IMR-90 (cell line): ENCODE results near the gene RPS15. TPM values are rescaled to one million over a fixed set of nuclear protein-coding genes. Genes with fewer than 3 reads are reported as not detected.
A peak's percentile ranks its signal among the peaks of the same experiment; 100 is the strongest.

ENCODE experiments used
- ATAC-seq: fragments of 200-7000 bp; cut with Tn5 transposase; 2 replicates; pipeline ENCODE4 v1.9.1; 2020; ENCODE audit warnings: low read depth, mild to moderate bottlenecking, moderate library complexity
- BruUV-seq: library from RNA; stranded (reverse); fragments of 400-500 nt; replicated peaks from 2 replicates; lab custom pipeline; 2021; lab: Mats Ljungman, UMichigan
- CTCF ChIA-PET: fragments of 300-600 bp; formaldehyde crosslinking; extraction: SDS; loops from one replicate; lab custom pipeline; 2021; ENCODE audit warnings: antibody characterized with exemption; lab: Yijun Ruan, JAX
- POLR2A ChIA-PET: fragments of 300-600 bp; sonication (Branson Sonifier 250); formaldehyde crosslinking; loops from one replicate; lab custom pipeline; 2022; ENCODE audit warnings: antibody characterized with exemption; ENCODE audit not compliant: unreplicated experiment; lab: Charles Lee
- DNase-seq: peaks from one replicate; pipeline ENCODE4 v3.0.0; 2013
- H2AFZ ChIP-seq: replicated peaks from 2 replicates; pipeline ENCODE3; 2013; ENCODE audit warnings: low read length, mild to moderate bottlenecking; ENCODE audit not compliant: poor library complexity
- H2AK5ac ChIP-seq: 2 replicates; pipeline ENCODE4 v1.6.1; 2013; ENCODE audit warnings: low read depth, low read length, inconsistent platforms
- H2AK9ac ChIP-seq: replicated peaks from 2 replicates; pipeline ENCODE3; 2013; ENCODE audit warnings: mild to moderate bottlenecking, low read depth, low read length, moderate library complexity; ENCODE audit not compliant: poor library complexity
- H2BK120ac ChIP-seq: 2 replicates; pipeline ENCODE4 v1.6.1; 2013; ENCODE audit warnings: low read depth, low read length, inconsistent platforms
- H2BK15ac ChIP-seq: 3 replicates; pipeline ENCODE4 v1.6.1; 2013; ENCODE audit warnings: low read depth, low read length, inconsistent platforms
- H2BK20ac ChIP-seq: 2 replicates; pipeline ENCODE4 v1.6.1; 2013; ENCODE audit warnings: low read depth, mild to moderate bottlenecking, inconsistent platforms, low read length, moderate library complexity
- H2BK5ac ChIP-seq: 2 replicates; pipeline ENCODE4 v1.6.1; 2013; ENCODE audit warnings: mild to moderate bottlenecking, low read depth, low read length, inconsistent platforms; ENCODE audit not compliant: poor library complexity, severe bottlenecking
- H3K14ac ChIP-seq: replicated peaks from 2 replicates; pipeline ENCODE4 v1.6.1; 2013; ENCODE audit warnings: low read depth, low read length, inconsistent platforms
- H3K18ac ChIP-seq: 2 replicates; pipeline ENCODE4 v1.6.1; 2013; ENCODE audit warnings: low read depth, low read length, control low read depth
- H3K23ac ChIP-seq: 2 replicates; pipeline ENCODE4 v1.6.1; 2013; ENCODE audit warnings: low read depth, low read length, inconsistent platforms
- H3K27ac ChIP-seq: 2 replicates; pipeline ENCODE4 v1.5.1; 2013; ENCODE audit warnings: mild to moderate bottlenecking, control low read depth, low read length; ENCODE audit not compliant: insufficient read depth
- H3K27me3 ChIP-seq: 2 replicates; pipeline ENCODE4 v1.6.1; 2013; ENCODE audit warnings: low read length; ENCODE audit not compliant: control insufficient read depth, insufficient read depth
- H3K36me3 ChIP-seq: 2 replicates; pipeline ENCODE4 v1.6.1; 2013; ENCODE audit warnings: low read length, mixed read lengths; ENCODE audit not compliant: control insufficient read depth, insufficient read depth
- H3K4ac ChIP-seq: 2 replicates; pipeline ENCODE4 v1.6.1; 2013; ENCODE audit warnings: low read depth, low read length, inconsistent platforms
- H3K4me1 ChIP-seq: 2 replicates; pipeline ENCODE4 v1.6.1; 2013; ENCODE audit warnings: low read length, mixed read lengths; ENCODE audit not compliant: control insufficient read depth, insufficient read depth
- H3K4me2 ChIP-seq: 2 replicates; pipeline ENCODE4 v1.6.1; 2013; ENCODE audit warnings: low read depth, mild to moderate bottlenecking, control low read depth, low read length, moderate library complexity
- H3K4me3 ChIP-seq: 2 replicates; pipeline ENCODE4 v1.5.1; 2013; ENCODE audit warnings: low read depth, mild to moderate bottlenecking, control low read depth, low read length, moderate library complexity; ENCODE audit not compliant: insufficient read depth
- H3K56ac ChIP-seq: 2 replicates; pipeline ENCODE4 v1.6.1; 2013; ENCODE audit warnings: low read length, inconsistent platforms; ENCODE audit not compliant: insufficient read depth; ENCODE audit errors: extremely low read depth
- H3K79me1 ChIP-seq, 2 experiments: 2 replicates each; pipeline ENCODE4 v1.6.1; 2013; ENCODE audit warnings: low read length in 2 of 2, inconsistent platforms in 1 of 2, low read depth in 1 of 2
- H3K9ac ChIP-seq: 2 replicates; pipeline ENCODE4 v1.6.1; 2013; ENCODE audit warnings: low read depth, low read length, control low read depth
- H3K9me1 ChIP-seq: 2 replicates; pipeline ENCODE4 v1.6.1; 2013; ENCODE audit warnings: low read length, inconsistent platforms; ENCODE audit not compliant: insufficient read depth
- H3K9me3 ChIP-seq: 2 replicates; pipeline ENCODE4 v1.6.1; 2013; ENCODE audit warnings: low read length; ENCODE audit not compliant: control insufficient read depth, insufficient read depth
- H4K20me1 ChIP-seq: 2 replicates; pipeline ENCODE4 v1.6.1; 2013; ENCODE audit warnings: low read length, inconsistent platforms; ENCODE audit not compliant: insufficient read depth
- H4K5ac ChIP-seq: 2 replicates; pipeline ENCODE4 v1.6.1; 2013; ENCODE audit warnings: mild to moderate bottlenecking, low read depth, low read length, control low read depth
- H4K8ac ChIP-seq, 2 experiments: 2 replicates each; pipeline ENCODE4 v1.6.1; 2013; ENCODE audit warnings: low read depth in 2 of 2, low read length in 2 of 2, control low read depth in 1 of 2, inconsistent platforms in 1 of 2
- H4K91ac ChIP-seq: 2 replicates; pipeline ENCODE4 v1.6.1; 2013; ENCODE audit warnings: low read depth, low read length, inconsistent platforms; ENCODE audit not compliant: insufficient read depth
- CHD1 ChIP-seq: IDR thresholded peaks from 2 replicates; pipeline ENCODE4 v1.6.1; 2012; ENCODE audit warnings: low read depth, low read length, improper control_type of control experiment
- FOS ChIP-seq: fragments of 150-350 bp; IDR thresholded peaks from 2 replicates; pipeline ENCODE4 v1.6.1; 2016; ENCODE audit warnings: low read depth, low read length
- MAFK ChIP-seq: IDR thresholded peaks from 2 replicates; pipeline ENCODE4 v1.6.1; 2012; ENCODE audit warnings: low read depth, low read length, improper control_type of control experiment
- NFE2L2 ChIP-seq: fragments of 150-350 bp; IDR thresholded peaks from 2 replicates; pipeline ENCODE4 v1.6.1; 2016; ENCODE audit warnings: low read depth, mild to moderate bottlenecking, low read length
- RAD21 ChIP-seq: IDR thresholded peaks from 2 replicates; pipeline ENCODE4 v1.6.1; 2012; ENCODE audit warnings: low read length, improper control_type of control experiment
- RCOR1 ChIP-seq: IDR thresholded peaks from 2 replicates; pipeline ENCODE4 v1.6.1; 2012; ENCODE audit warnings: mild to moderate bottlenecking, low read length, improper control_type of control experiment; ENCODE audit not compliant: insufficient replicate concordance
- RFX5 ChIP-seq: IDR thresholded peaks from 2 replicates; pipeline ENCODE4 v1.8.0; 2012; ENCODE audit warnings: low read depth, mild to moderate bottlenecking, low read length, moderate library complexity
- SMC3 ChIP-seq: fragments of 150-350 bp; IDR thresholded peaks from 2 replicates; pipeline ENCODE4 v1.6.1; 2016; ENCODE audit warnings: low read depth, mild to moderate bottlenecking, antibody characterized with exemption, low read length, moderate library complexity
- USF2 ChIP-seq: fragments of 150-350 bp; IDR thresholded peaks from 2 replicates; pipeline ENCODE4 v1.6.1; 2017; ENCODE audit warnings: mild to moderate bottlenecking, antibody characterized with exemption, low read length, low read depth
- WGBS, 2 experiments: methylation state at CpG; one replicate each; pipeline versions ENCODE4 v1.1.5 to v1.1.7; 2013; ENCODE audit warnings: missing lambda C conversion rate in 2 of 2; ENCODE audit not compliant: insufficient read length in 1 of 2; ENCODE audit errors: extremely low coverage in 2 of 2; 5-methylcytosine and 5-hydroxymethylcytosine counted together
- dilution Hi-C: fragments of 300-500 bp; cut with HindIII; formaldehyde crosslinking; loops from one replicate; pipeline ENCODE4 v1.14.3; 2018; ENCODE audit warnings: low sequenced_read_pairs; ENCODE audit not compliant: unreplicated experiment
- in situ Hi-C: fragments of 300-500 bp; cut with MboI; formaldehyde crosslinking; loops from 3 replicates; pipeline ENCODE4 v1.14.3; 2019; ENCODE audit warnings: low sequenced_read_pairs, inconsistent platforms, mixed read lengths
- intact Hi-C: fragments of 100-400 bp; cut with micrococcal nuclease; formaldehyde crosslinking; loops from 2 replicates; pipeline ENCODE4 v1.10.0; 2022
- polyA plus RNA-seq, 3 experiments: library from polyadenylated mRNA; depleted of rRNA; stranded (reverse); fragments of >200 nt; gene quantifications; 2 replicates each; pipeline ENCODE4 v1.2.3, GENCODE V29; 2012; ENCODE audit warnings: low replicate concordance in 1 of 3
- total RNA-seq: library from RNA; depleted of rRNA; stranded (reverse); fragments of >200 nt; gene quantifications from 2 replicates; pipeline ENCODE4 v1.2.3, GENCODE V29; 2012
- TF ChIP-seq, protein P1 (sequence below): fragments of 150-350 bp; IDR thresholded peaks from 2 replicates; pipeline ENCODE4 v1.6.1; 2016; ENCODE audit warnings: low read depth, mild to moderate bottlenecking, low read length, moderate library complexity, borderline replicate concordance

Gene RPS15
- total and polyA plus RNA-seq, 2 of the 4 experiments (the other 2 are of a cell fraction), result 1,179 to 1,855 TPM

DNA sequence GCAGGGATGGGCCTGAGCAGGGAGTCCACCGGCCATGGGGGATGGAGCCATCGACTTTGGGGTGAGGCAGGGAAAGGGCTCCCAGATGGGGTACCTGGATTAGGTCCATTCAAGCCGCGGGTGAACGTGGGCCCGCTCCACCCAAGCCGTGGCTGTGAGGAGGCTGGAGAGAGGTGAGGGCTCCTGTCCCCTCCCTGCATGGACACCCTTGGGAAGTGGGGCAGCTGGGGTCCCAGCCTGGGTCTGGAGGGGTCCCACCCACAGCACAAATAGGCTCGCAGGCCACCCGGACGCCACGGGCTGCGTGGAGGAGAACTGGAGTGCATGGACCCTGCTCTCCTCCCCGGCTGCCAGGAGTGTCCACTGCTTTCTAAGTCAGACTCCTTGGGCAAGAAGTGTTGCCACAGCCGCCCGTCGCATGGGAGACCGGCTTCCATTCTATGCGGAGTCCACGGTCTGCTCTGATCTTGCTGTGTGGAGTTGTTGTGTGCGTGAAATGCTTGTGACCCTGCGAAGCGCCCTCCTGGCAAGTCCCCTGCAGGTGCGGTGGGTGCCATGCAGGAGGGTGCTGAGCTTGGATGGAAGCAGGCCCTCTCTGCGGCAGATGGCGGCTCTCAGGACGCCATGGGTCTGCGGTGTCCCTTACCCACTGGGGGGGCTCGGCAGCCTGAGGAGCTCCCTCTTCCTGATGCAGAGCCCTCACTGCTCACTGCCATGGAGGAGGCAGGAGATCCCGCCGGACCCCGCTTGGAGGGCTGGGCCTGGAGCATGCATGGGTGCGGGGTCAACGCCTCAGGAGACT is 28.8 kb upstream of the RPS15 start:
- peak overlapping the region; percentile 99 for H2AK9ac ChIP-seq
- H3K23ac ChIP-seq, result peak overlapping the region; percentile 82
- H4K91ac ChIP-seq, result 0 out of 2 replicates have a peak overlapping the region, but pooled peaks have one; percentile 46
- H3K27me3 ChIP-seq, result no peaks in the 10 kb centered on the region
- peaks cover 24% of the 10 kb centered on the region for H3K4me1 ChIP-seq
- peaks cover 16% of the 10 kb centered on the region; the same call in 1 of the 2 replicates for H3K36me3 ChIP-seq
- peaks cover 8% of the 10 kb centered on the region for H3K9me1 ChIP-seq
- H4K20me1 ChIP-seq, result peaks cover 64% of the 10 kb centered on the region
- H3K56ac ChIP-seq, result peak overlapping the region; percentile 46; the same call in 1 of the 2 replicates
- H3K4me3 ChIP-seq, result peak overlapping the region; percentile 85
- TF ChIP-seq CHD1 (no peak), FOS (no peak), RAD21 (no peak), SMC3 (no peak), USF2 (no peak), MAFK (no peak), RFX5 (no peak), RCOR1 (no peak), NFE2L2 (no peak)
- TF ChIP-seq, protein P1, sequence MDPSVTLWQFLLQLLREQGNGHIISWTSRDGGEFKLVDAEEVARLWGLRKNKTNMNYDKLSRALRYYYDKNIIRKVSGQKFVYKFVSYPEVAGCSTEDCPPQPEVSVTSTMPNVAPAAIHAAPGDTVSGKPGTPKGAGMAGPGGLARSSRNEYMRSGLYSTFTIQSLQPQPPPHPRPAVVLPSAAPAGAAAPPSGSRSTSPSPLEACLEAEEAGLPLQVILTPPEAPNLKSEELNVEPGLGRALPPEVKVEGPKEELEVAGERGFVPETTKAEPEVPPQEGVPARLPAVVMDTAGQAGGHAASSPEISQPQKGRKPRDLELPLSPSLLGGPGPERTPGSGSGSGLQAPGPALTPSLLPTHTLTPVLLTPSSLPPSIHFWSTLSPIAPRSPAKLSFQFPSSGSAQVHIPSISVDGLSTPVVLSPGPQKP, result no peak
- ATAC-seq (no peak), DNase-seq (no peak)
- no peak overlapping the region for H4K5ac ChIP-seq
- peak overlapping the region; percentile 81 for H3K27ac ChIP-seq
- peak overlapping the region; percentile 69 for H3K9ac ChIP-seq
- ChIA-PET CTCF (no interaction called here), POLR2A (no interaction called here)
- dilution Hi-C loops, result no loop called here
- H3K9me3 ChIP-seq, result no peaks in the 10 kb centered on the region
- H3K79me1 ChIP-seq, result peaks cover 0 to 39% of the 10 kb centered on the region in 2 experiments; a peak in 2 of 4 replicates
- no peak overlapping the region for H3K18ac ChIP-seq
- WGBS, 2 experiments, result 77% methylated on average over 22 of the region's 33 CpGs; no CpG with 5 or more reads in 1 of the 2 experiments
- no TSS peak for BruUV-seq
- H4K8ac ChIP-seq, result no peak overlapping the region; a peak in 1 of 4 replicates
- no peak overlapping the region for H2BK15ac ChIP-seq
- no peak overlapping the region for H2BK20ac ChIP-seq
- intact Hi-C loops, result loop anchor here (5.0 kb wide), 1 partner anchor 132 kb away; the partner anchor contains the start of gene FAM174C
- H2BK5ac ChIP-seq, result peak overlapping the region; percentile 55
- H3K14ac ChIP-seq, result peak overlapping the region; percentile 38
- no peak overlapping the region for H2AFZ ChIP-seq
- H3K4me2 ChIP-seq, result peak overlapping the region; percentile 93
- H2AK5ac ChIP-seq, result peak overlapping the region; percentile 59
- peak overlapping the region; percentile 49 for H3K4ac ChIP-seq
- no peak overlapping the region for H2BK120ac ChIP-seq
- in situ Hi-C loops, result no loop called here
